Measurements from ENCODE around the gene LRRC63. TPM values are rescaled to one million over a fixed set of nuclear protein-coding genes. Genes with fewer than 3 reads are reported as not detected.

Gene LRRC63
- total RNA-seq, 4 donors from 2014 or later = 1.0 TPM; not detected in 3

GRCh38 chr13:46173656-46174055 lies 38.1 kb upstream of the LRRC63 start:
- no peak for ATAC-seq (ENCODE audit: low FRiP score)
- TF ChIP-seq CTCF (IDR thresholded peaks at IDR 0.05) = no peak
- no peak for DNase-seq (ENCODE audit: low spot score)

- DNase-seq (ENCODE audit: low spot score) = no peak
- TF ChIP-seq CTCF (IDR thresholded peaks at IDR 0.05) = no peak
- ATAC-seq (ENCODE audit: low FRiP score) = no peak
These were observed 35.0 kb upstream of the LRRC63 start for GRCh38 chr13:46176756-46177155.

GRCh38 chr13:46178143-46178542 lies 33.6 kb upstream of the LRRC63 start:
- ATAC-seq (ENCODE audit: low FRiP score) (no peak), DNase-seq (ENCODE audit: low spot score) (no peak)
- no peak for TF ChIP-seq CTCF (IDR thresholded peaks at IDR 0.05)

DNA sequence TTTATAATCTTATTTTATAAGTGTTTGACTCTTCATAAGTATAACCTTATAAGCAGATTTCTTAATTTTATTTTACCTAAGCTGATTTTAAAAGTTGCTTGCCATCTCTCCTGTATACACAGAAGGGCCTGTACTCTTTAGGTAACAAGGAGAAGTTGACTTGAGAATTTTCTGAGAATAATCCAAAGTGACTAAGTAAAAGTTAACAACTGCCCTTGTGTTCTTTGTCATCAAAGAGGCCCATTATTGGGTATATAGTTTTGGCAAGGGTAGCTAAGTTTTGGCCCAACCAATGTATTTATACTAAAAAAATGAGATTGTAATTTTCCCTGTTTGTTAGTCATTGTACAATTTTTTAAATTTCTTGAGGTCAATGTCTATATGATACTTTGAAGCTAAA lies 32.9 kb upstream of the LRRC63 start:
- no peak for DNase-seq (ENCODE audit: low spot score)
- no peak for TF ChIP-seq CTCF (IDR thresholded peaks at IDR 0.05)
- no peak for ATAC-seq (ENCODE audit: low FRiP score)

GRCh38 chr13:46179491-46179908 lies 32.2 kb upstream of the LRRC63 start:
- TF ChIP-seq CTCF (IDR thresholded peaks at IDR 0.05) = no peak
- ATAC-seq (ENCODE audit: low FRiP score) (no peak), DNase-seq (ENCODE audit: low spot score) (no peak)

DNA sequence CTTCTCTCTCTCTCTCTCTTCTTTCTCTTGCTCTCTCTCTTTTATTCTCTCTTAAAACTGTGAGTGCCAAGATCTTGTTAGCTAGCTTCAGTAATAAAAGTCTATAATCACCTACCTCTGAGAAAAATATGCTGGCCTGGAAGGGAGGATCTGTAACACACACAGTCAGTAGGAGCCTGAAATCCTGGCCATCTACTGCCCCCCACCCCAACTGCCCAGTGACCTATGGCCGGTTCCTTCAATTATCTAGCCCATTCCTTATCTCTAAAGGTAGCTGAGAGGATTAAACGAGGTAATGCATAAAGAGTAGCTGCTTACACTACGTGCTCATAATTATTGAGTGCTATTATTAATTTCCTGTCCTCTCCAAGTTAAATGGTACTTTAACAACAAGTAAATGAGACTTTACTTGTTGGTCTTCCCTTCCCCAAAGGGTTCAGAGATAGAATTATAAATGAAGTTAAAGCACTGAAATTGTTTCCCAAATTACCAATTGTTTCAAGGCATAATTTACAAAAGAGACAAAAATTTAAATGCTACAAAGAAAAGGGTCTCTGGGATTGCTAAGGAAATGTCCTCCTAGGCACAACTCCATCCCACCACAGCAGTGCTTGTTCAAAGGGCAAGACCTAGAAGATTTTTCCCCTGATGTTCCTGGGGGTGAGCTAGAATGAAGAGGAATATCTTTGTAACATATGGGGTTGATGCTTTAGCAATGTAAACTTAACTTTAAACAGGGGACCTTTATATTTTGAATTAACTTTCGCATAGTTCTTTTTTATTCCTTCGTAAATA lies 31.6 kb upstream of the LRRC63 start:
- no peak for TF ChIP-seq CTCF (IDR thresholded peaks at IDR 0.05)
- DNase-seq (ENCODE audit: low spot score) (no peak), ATAC-seq (ENCODE audit: low FRiP score) (no peak)

- DNase-seq (ENCODE audit: low spot score) (no peak), ATAC-seq (ENCODE audit: low FRiP score) (no peak)
- no peak for TF ChIP-seq CTCF (IDR thresholded peaks at IDR 0.05)
These were observed 30.3 kb upstream of the LRRC63 start for GRCh38 chr13:46181377-46181839.
